K562 (cell line): Measurements from ENCODE around the gene GAL3ST3. TPM values are rescaled to one million over a fixed set of nuclear protein-coding genes. Genes with fewer than 3 reads are reported as not detected.

Experiments used
- ATAC-seq: fragments of 200-7000 bp; cut with Tn5 transposase; 3 replicates; pipeline ENCODE4 v1.9.1; 2020; ENCODE audit warnings: moderate library complexity
- BruUV-seq: library from RNA; stranded (reverse); fragments of 400-500 nt; replicated peaks from 2 replicates; lab custom pipeline; 2021; lab: Mats Ljungman, UMichigan
- CTCF ChIA-PET: fragments of 300-600 bp; formaldehyde crosslinking; extraction: SDS; loops from one replicate; lab custom pipeline; 2021; ENCODE audit warnings: low intra/inter-chr PET ratio; lab: Yijun Ruan, JAX
- POLR2A ChIA-PET: fragments of 300-600, 350-650 bp; sonication (Branson Sonifier 250); formaldehyde crosslinking; extraction: SDS; loops from one replicate; lab custom pipeline; 2021; ENCODE audit warnings: antibody characterized with exemption, inconsistent platforms; lab: Yijun Ruan, JAX
- DNase-seq, 4 experiments: peaks; one replicate each; pipeline versions ENCODE4 v3.0.0 to v3.0.0-alpha.2; 2011 to 2018; ENCODE audit warnings: low spot score in 3 of 4, mixed read lengths in 3 of 4; ENCODE audit errors: extremely low read depth in 1 of 4
- FAIRE-seq: peaks from 2 replicates; lab custom pipeline; 2011; peaks lifted over from hg19 to GRCh38; lab: Jason Lieb, UNC
- H2AFZ ChIP-seq: 2 replicates; pipeline ENCODE4 v1.6.0; 2011; ENCODE audit warnings: low read depth, low read length, control low read depth, inconsistent platforms
- H3K27ac ChIP-seq: fragments of 200-600 bp; 3 replicates; pipeline ENCODE4 v1.8.0; 2011; ENCODE audit warnings: low read depth, mild to moderate bottlenecking, control low read depth, inconsistent platforms, low read length, moderate library complexity, mixed read lengths; ENCODE audit errors: extremely low read depth
- H3K27me3 ChIP-seq, 2 experiments: fragments of 300-600 bp in 1 of 2; 2 replicates in 1 of 2; 3 replicates in 1 of 2; pipeline versions ENCODE4 v1.6.0 to v1.8.0; 2011; ENCODE audit warnings: inconsistent platforms in 2 of 2, low read length in 2 of 2, mild to moderate bottlenecking in 1 of 2, mixed read lengths in 1 of 2, moderate library complexity in 1 of 2; ENCODE audit not compliant: control insufficient read depth in 2 of 2, insufficient read depth in 2 of 2
- H3K36me3 ChIP-seq: fragments of 300-600 bp; 3 replicates; pipeline ENCODE4 v1.8.0; 2011; ENCODE audit warnings: mild to moderate bottlenecking, low read length, inconsistent platforms; ENCODE audit not compliant: control insufficient read depth, insufficient read depth
- H3K4me1 ChIP-seq, 2 experiments: fragments of 200-600 bp in 1 of 2; replicated peaks in 1 of 2; 2 replicates in 1 of 2; 3 replicates in 1 of 2; pipeline versions ENCODE4 v1.5.1 to v1.8.0; 2011; ENCODE audit warnings: inconsistent platforms in 2 of 2, low read length in 2 of 2, mild to moderate bottlenecking in 1 of 2, mixed read lengths in 1 of 2, moderate library complexity in 1 of 2; ENCODE audit not compliant: control insufficient read depth in 2 of 2, insufficient read depth in 2 of 2
- H3K4me2 ChIP-seq: 2 replicates; pipeline ENCODE4 v1.6.1; 2011; ENCODE audit warnings: low read length, control low read depth, inconsistent platforms, mixed read lengths; ENCODE audit not compliant: insufficient read depth
- H3K4me3 ChIP-seq: fragments of 200-600 bp; sonication (generic), shearing (Covaris generic); 2 replicates; pipeline ENCODE4 v1.5.1; 2016; ENCODE audit warnings: control low read depth, inconsistent platforms
- H3K79me2 ChIP-seq: fragments of 200-600 bp; 3 replicates; pipeline ENCODE4 v1.8.0; 2011; ENCODE audit warnings: low read length, inconsistent platforms; ENCODE audit not compliant: control insufficient read depth, insufficient read depth
- H3K9ac ChIP-seq, 2 experiments: 2 replicates each; pipeline versions ENCODE4 v1.6.0 to v1.6.1; 2011; ENCODE audit warnings: low read depth in 2 of 2, low read length in 2 of 2, control low read depth in 1 of 2, inconsistent platforms in 1 of 2, mild to moderate bottlenecking in 1 of 2, mixed read lengths in 1 of 2; ENCODE audit not compliant: insufficient read depth in 1 of 2
- H3K9me1 ChIP-seq: one replicate; pipeline ENCODE4 v1.6.0; 2011; ENCODE audit warnings: inconsistent platforms, mild to moderate bottlenecking, low read length, moderate library complexity; ENCODE audit not compliant: control insufficient read depth, insufficient read depth
- H3K9me3 ChIP-seq: replicated peaks from 2 replicates; pipeline ENCODE4 v1.5.1; 2011; ENCODE audit warnings: low read depth, low read length, inconsistent platforms; ENCODE audit not compliant: control insufficient read depth, insufficient read depth
- H4K20me1 ChIP-seq: replicated peaks from 2 replicates; pipeline ENCODE4 v1.6.1; 2011; ENCODE audit warnings: low read length, inconsistent platforms, mixed read lengths; ENCODE audit not compliant: control insufficient read depth, insufficient read depth
- HDAC3 ChIP-seq: fragments of 450-650 bp; IDR thresholded peaks from 2 replicates; pipeline ENCODE4 v1.6.1; 2018; ENCODE audit warnings: borderline replicate concordance, mild to moderate bottlenecking, moderate library complexity; ENCODE audit not compliant: partially characterized antibody
- PRMT5 ChIP-seq: sonication (generic); formaldehyde crosslinking; IDR thresholded peaks from 2 replicates; pipeline ENCODE4 v1.5.0; 2020; ENCODE audit warnings: missing genetic modification reagents
- SMAD1 ChIP-seq: fragments of 150-350 bp; IDR thresholded peaks from 2 replicates; pipeline ENCODE4 v1.6.1; 2014; ENCODE audit warnings: low read length, low read depth; ENCODE audit not compliant: partially characterized antibody
- TEAD2 ChIP-seq: fragments of 450-650 bp; IDR thresholded peaks from 2 replicates; pipeline ENCODE4 v1.6.1; 2016; ENCODE audit warnings: missing genetic modification characterization, control low read depth, missing compliant biosample characterization
- TFAM ChIP-seq: fragments of 250-450 bp; sonication (Bioruptor Pico); conservative IDR thresholded peaks from 2 replicates; pipeline ENCODE4 v1.5.0; 2021; ENCODE audit warnings: mild to moderate bottlenecking, moderate library complexity
- ZBTB17 ChIP-seq: fragments of 450-650 bp; formaldehyde crosslinking; IDR thresholded peaks from 2 replicates; pipeline ENCODE4 v1.4.0; 2020; ENCODE audit warnings: mild to moderate bottlenecking
- ZKSCAN3 ChIP-seq: fragments of 250-450 bp; sonication (Bioruptor Pico); IDR thresholded peaks from 2 replicates; pipeline ENCODE4 v1.4.0; 2020
- ZNF551 ChIP-seq: fragments of 250-450 bp; sonication (Bioruptor Pico); IDR thresholded peaks from 2 replicates; pipeline ENCODE4 v1.5.0; 2021; ENCODE audit warnings: mild to moderate bottlenecking, moderate library complexity
- WGBS: fragments of 100-300 bp; shearing (Covaris generic); methylation state at CpG from one replicate; pipeline ENCODE4 v1.1.6; 2016; ENCODE audit warnings: low coverage, mixed read lengths; ENCODE audit not compliant: insufficient coverage; ENCODE audit errors: missing lambda C conversion rate; 5-methylcytosine and 5-hydroxymethylcytosine counted together
- in situ Hi-C: fragments of 300-500 bp; cut with MboI; formaldehyde crosslinking; loops from 4 replicates; pipeline ENCODE4 v1.15.0; 2018; ENCODE audit warnings: inconsistent platforms, mixed read lengths
- intact Hi-C: fragments of 100-400 bp; cut with micrococcal nuclease; formaldehyde crosslinking; loops from 2 replicates; pipeline ENCODE4 v1.14.2; 2022
- polyA plus RNA-seq, 8 experiments: library from polyadenylated mRNA; depleted of rRNA in 4 of 8; stranded (reverse) in 5 of 8; unstranded in 3 of 8; fragments of >200 nt; fragmentation: Nextera tagmentation in 2 of 8; fragmentation: Illumina TruSeq in 1 of 8; extraction: Ambion mirVana in 2 of 8; extraction: Trizol in 1 of 8; gene quantifications; 2 replicates each; pipeline versions ENCODE4 v1.2.1 to v1.2.3, GENCODE V29; 2011 to 2014; ENCODE audit warnings: inconsistent platforms in 1 of 8, missing spikeins in 1 of 8
- total RNA-seq, 7 experiments: library from RNA; depleted of rRNA in 6 of 7; stranded (reverse); fragments of >200 nt in 6 of 7; fragmentation: Illumina TruSeq in 2 of 7; extraction: Trizol in 2 of 7; gene quantifications; 2 replicates each; pipeline versions ENCODE4 v1.2.1 to v1.2.3, GENCODE V29; 2011 to 2021; ENCODE audit warnings: low replicate concordance in 1 of 7
- TF ChIP-seq, protein P1 (sequence below): sonication (generic); formaldehyde crosslinking; IDR thresholded peaks from 2 replicates; pipeline ENCODE4 v1.8.0; 2022; ENCODE audit warnings: missing genetic modification reagents, mild to moderate bottlenecking, moderate library complexity, borderline replicate concordance
- TF ChIP-seq, protein P2 (sequence below), 2 experiments: fragments of 450-650 bp in 1 of 2; sonication (generic) in 1 of 2; formaldehyde crosslinking in 1 of 2; IDR thresholded peaks; 2 replicates each; pipeline versions ENCODE4 v1.7.1 to v1.9.0; 2016 to 2022; ENCODE audit warnings: inconsistent platforms in 1 of 2, mild to moderate bottlenecking in 1 of 2, missing genetic modification reagents in 1 of 2

Gene GAL3ST3
- total and polyA plus RNA-seq, 9 of the 15 experiments (the other 6 are each of a cell fraction or from before 2014, with no cell fraction given), result not detected

DNA sequence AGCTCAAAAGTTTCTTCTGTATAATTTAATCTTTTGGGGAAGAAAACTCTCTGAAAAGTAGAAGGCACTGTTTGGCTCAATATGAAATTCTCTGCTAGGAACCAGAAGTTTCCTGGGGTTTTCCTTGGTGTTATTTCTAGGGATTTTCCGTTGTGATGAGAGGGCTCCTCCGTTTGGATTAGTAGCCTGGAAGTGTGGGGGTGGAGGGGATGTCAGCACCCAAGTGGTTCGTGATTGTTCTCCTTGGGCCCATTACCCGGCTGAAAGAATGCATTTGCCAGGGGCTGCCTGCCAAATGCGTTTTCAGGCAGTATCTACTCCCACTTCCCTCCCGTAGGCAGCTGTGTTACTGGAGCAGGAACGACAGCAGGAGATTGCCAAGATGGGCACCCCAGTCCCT lies 7.5 kb upstream of the GAL3ST3 start:
- peaks cover 26% of the 10 kb centered on the region for H3K79me2 ChIP-seq
- ChIA-PET CTCF (no interaction called here), POLR2A (interaction anchor here (1.0 to 1.6 kb wide), 4 partner anchors 11 to 16 kb away, joined by 3 to 5 read pairs (median 3); no protein-coding TSS in a partner anchor)

More for the DNA sequence above, 7.5 kb upstream of the GAL3ST3 start:
- peaks cover 86% of the 10 kb centered on the region for H3K36me3 ChIP-seq
- no peak overlapping the region for H2AFZ ChIP-seq
- no peaks in the 10 kb centered on the region for H3K9me1 ChIP-seq
- H3K9me3 ChIP-seq, result no peaks in the 10 kb centered on the region
- ATAC-seq (no peak), FAIRE-seq (no peak), DNase-seq (no peak)
- WGBS, result 91% methylated on average over 7 of the region's 7 CpGs
- H3K27ac ChIP-seq, result no peak overlapping the region
- no peak overlapping the region for H3K4me2 ChIP-seq
- H3K4me3 ChIP-seq, result no peak overlapping the region
- H3K4me1 ChIP-seq, result peaks cover 6 to 20% of the 10 kb centered on the region in 2 experiments
- BruUV-seq, result no TSS peak
- no peak overlapping the region for H3K9ac ChIP-seq
- in situ Hi-C loops, result no loop called here
- no peaks in the 10 kb centered on the region; the same call in 1 of the 2 replicates for H4K20me1 ChIP-seq
- TF ChIP-seq HDAC3 (no peak), PRMT5 (no peak), TEAD2 (tag) (no peak), ZNF551 (CRISPR knock-in tag) (no peak), ZKSCAN3 (CRISPR knock-in tag) (no peak), SMAD1 (no peak), ZBTB17 (no peak), TFAM (CRISPR knock-in tag) (no peak)
- TF ChIP-seq, protein P1, sequence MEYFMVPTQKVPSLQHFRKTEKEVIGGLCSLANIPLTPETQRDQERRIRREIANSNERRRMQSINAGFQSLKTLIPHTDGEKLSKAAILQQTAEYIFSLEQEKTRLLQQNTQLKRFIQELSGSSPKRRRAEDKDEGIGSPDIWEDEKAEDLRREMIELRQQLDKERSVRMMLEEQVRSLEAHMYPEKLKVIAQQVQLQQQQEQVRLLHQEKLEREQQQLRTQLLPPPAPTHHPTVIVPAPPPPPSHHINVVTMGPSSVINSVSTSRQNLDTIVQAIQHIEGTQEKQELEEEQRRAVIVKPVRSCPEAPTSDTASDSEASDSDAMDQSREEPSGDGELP (CRISPR knock-in tag), result no peak
- TF ChIP-seq, protein P2, sequence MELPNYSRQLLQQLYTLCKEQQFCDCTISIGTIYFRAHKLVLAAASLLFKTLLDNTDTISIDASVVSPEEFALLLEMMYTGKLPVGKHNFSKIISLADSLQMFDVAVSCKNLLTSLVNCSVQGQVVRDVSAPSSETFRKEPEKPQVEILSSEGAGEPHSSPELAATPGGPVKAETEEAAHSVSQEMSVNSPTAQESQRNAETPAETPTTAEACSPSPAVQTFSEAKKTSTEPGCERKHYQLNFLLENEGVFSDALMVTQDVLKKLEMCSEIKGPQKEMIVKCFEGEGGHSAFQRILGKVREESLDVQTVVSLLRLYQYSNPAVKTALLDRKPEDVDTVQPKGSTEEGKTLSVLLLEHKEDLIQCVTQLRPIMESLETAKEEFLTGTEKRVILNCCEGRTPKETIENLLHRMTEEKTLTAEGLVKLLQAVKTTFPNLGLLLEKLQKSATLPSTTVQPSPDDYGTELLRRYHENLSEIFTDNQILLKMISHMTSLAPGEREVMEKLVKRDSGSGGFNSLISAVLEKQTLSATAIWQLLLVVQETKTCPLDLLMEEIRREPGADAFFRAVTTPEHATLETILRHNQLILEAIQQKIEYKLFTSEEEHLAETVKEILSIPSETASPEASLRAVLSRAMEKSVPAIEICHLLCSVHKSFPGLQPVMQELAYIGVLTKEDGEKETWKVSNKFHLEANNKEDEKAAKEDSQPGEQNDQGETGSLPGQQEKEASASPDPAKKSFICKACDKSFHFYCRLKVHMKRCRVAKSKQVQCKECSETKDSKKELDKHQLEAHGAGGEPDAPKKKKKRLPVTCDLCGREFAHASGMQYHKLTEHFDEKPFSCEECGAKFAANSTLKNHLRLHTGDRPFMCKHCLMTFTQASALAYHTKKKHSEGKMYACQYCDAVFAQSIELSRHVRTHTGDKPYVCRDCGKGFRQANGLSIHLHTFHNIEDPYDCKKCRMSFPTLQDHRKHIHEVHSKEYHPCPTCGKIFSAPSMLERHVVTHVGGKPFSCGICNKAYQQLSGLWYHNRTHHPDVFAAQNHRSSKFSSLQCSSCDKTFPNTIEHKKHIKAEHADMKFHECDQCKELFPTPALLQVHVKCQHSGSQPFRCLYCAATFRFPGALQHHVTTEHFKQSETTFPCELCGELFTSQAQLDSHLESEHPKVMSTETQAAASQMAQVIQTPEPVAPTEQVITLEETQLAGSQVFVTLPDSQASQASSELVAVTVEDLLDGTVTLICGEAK (IDR thresholded peaks at IDR 0.05), result no peak
- TF ChIP-seq, protein P2 (CRISPR knock-in tag; IDR thresholded peaks at IDR 0.05), result no peak
- TF ChIP-seq, all 486 proteins: peak for 0
- H3K27me3 ChIP-seq, result no peaks in the 10 kb centered on the region
- intact Hi-C loops, result no loop called here
